Mucosa of gallbladder (tissue), 1 donor: ENCODE measurements around the gene TMEM184B. TPM values are rescaled to one million over a fixed set of nuclear protein-coding genes. Genes with fewer than 3 reads are reported as not detected.

ENCODE experiments used
- DNase-seq: peaks from one replicate; pipeline ENCODE4 v3.0.0-alpha.2; 2020; ENCODE audit warnings: low spot score
- total RNA-seq: library from RNA; stranded (reverse); gene quantifications from one replicate; pipeline ENCODE4 v1.2.1, GENCODE V29; 2021
- donor health status: DM: no; HTN: no; CAD: no.

Gene TMEM184B
- total RNA-seq, 1 donor from 2014 or later = 108 TPM

GRCh38 chr22:38308791-38309498, 36.1 kb upstream of the TMEM184B start:
- DNase-seq = no peak

GRCh38 chr22:38305471-38306448, 33.0 kb upstream of the TMEM184B start:
- no peak for DNase-seq

GRCh38 chr22:38304526-38304925, 31.7 kb upstream of the TMEM184B start:
- DNase-seq = no peak

- no peak for DNase-seq
These were observed 31.2 kb upstream of the TMEM184B start for GRCh38 chr22:38303974-38304373.

- DNase-seq = no peak
These were observed 30.1 kb upstream of the TMEM184B start for GRCh38 chr22:38302906-38303305.

- no peak for DNase-seq
These were observed 28.1 kb upstream of the TMEM184B start for GRCh38 chr22:38300946-38301345.

- no peak for DNase-seq
These were observed 27.6 kb upstream of the TMEM184B start for GRCh38 chr22:38300197-38300945.

- no peak for DNase-seq
These were observed 26.9 kb upstream of the TMEM184B start for GRCh38 chr22:38299770-38300102.

- no peak for DNase-seq
These were observed 25.6 kb upstream of the TMEM184B start for GRCh38 chr22:38298312-38299005.

- DNase-seq = no peak
These were observed 23.6 kb upstream of the TMEM184B start for GRCh38 chr22:38296372-38296771.

- DNase-seq = no peak
These were observed 23.1 kb upstream of the TMEM184B start for GRCh38 chr22:38295863-38296262.

GRCh38 chr22:38295339-38295738, 22.5 kb upstream of the TMEM184B start:
- DNase-seq = no peak

GRCh38 chr22:38294193-38294592, 21.4 kb upstream of the TMEM184B start:
- no peak for DNase-seq

- DNase-seq = no peak
These were observed 19.9 kb upstream of the TMEM184B start for GRCh38 chr22:38292694-38293093.

GRCh38 chr22:38291201-38291777, 18.5 kb upstream of the TMEM184B start:
- no peak for DNase-seq

- no peak for DNase-seq
These were observed 17.5 kb upstream of the TMEM184B start for GRCh38 chr22:38290347-38290746.

GRCh38 chr22:38289583-38290082, 16.8 kb upstream of the TMEM184B start:
- DNase-seq = no peak

GRCh38 chr22:38286915-38287669, 14.3 kb upstream of the TMEM184B start:
- DNase-seq = no peak

GRCh38 chr22:38285018-38285417, 12.2 kb upstream of the TMEM184B start:
- DNase-seq = no peak

- DNase-seq = peak; percentile 75
These were observed 11.2 kb upstream of the TMEM184B start for GRCh38 chr22:38284042-38284402.
